ENCODE measurements around the gene ABI1. TPM values are rescaled to one million over a fixed set of nuclear protein-coding genes. Genes with fewer than 3 reads are reported as not detected.

ABI1 gene
- total and polyA plus RNA-seq, 2 donors (not counting 3 experiments of a cell fraction or from before 2014, with no cell fraction given), result 58.8 to 59.1 TPM

GRCh38 chr10:26810435-26811026, 50.2 kb downstream of the ABI1 start:
- DNase-seq (ENCODE audit: low read depth, low spot score) (no peak), FAIRE-seq (no peak)
- H4K20me1 ChIP-seq (replicated peaks; ENCODE audit: control insufficient read depth, extremely low read depth, insufficient read depth, low read length), result peaks cover 7% of the 10 kb centered on the region
- H3K4me3 ChIP-seq (replicated peaks in 1 of 3; ENCODE audit: insufficient read depth in 1 of 3, low read depth in 1 of 3, low read length in 3 of 3), result no peak overlapping the region
- no TSS peak for BruUV-seq (replicated peaks)
- no peaks in the 10 kb centered on the region for H3K27me3 ChIP-seq (ENCODE audit: control insufficient read depth in 2 of 2, insufficient read depth in 2 of 2, low read length in 2 of 2)
- no peak overlapping the region for H2AFZ ChIP-seq (ENCODE audit: low read depth, low read length)
- H3K4me1 ChIP-seq (ENCODE audit: control insufficient read depth, extremely low read depth, insufficient read depth, low read length), result no peaks in the 10 kb centered on the region
- H3K9me1 ChIP-seq (replicated peaks; ENCODE audit: control insufficient read depth, extremely low read depth, insufficient read depth, low read length), result no peaks in the 10 kb centered on the region
- intact Hi-C loops (cut with micrococcal nuclease), result no loop called here
- no peaks in the 10 kb centered on the region for H3K36me3 ChIP-seq (ENCODE audit: control insufficient read depth in 2 of 2, extremely low read depth in 1 of 2, insufficient read depth in 2 of 2, low read length in 2 of 2)
- POLR2A ChIA-PET, result no interaction called here
- no peaks in the 10 kb centered on the region for H3K9me3 ChIP-seq (replicated peaks; ENCODE audit: control insufficient read depth, insufficient read depth, low read length)
- TF ChIP-seq FOS (IDR thresholded peaks at IDR 0.05; ENCODE audit: borderline replicate concordance, insufficient read depth, low read length), result no peak
- TF ChIP-seq EZH2 (IDR thresholded peaks at IDR 0.05; ENCODE audit: borderline replicate concordance, low read depth, low read length, severe bottlenecking), result no peak
- no peak for TF ChIP-seq GATA2 (IDR thresholded peaks at IDR 0.05; ENCODE audit: insufficient read depth, insufficient read length, low read depth, low read length)
- no peak for TF ChIP-seq MYC (IDR thresholded peaks at IDR 0.05; ENCODE audit: low read depth, low read length)
- TF ChIP-seq, protein P1, sequence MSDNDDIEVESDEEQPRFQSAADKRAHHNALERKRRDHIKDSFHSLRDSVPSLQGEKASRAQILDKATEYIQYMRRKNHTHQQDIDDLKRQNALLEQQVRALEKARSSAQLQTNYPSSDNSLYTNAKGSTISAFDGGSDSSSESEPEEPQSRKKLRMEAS (IDR thresholded peaks at IDR 0.05; ENCODE audit: insufficient read depth, insufficient read length), result no peak
- no peak for TF ChIP-seq JUN (IDR thresholded peaks at IDR 0.05; ENCODE audit: borderline replicate concordance, insufficient read depth, insufficient read length, low read depth)
- TF ChIP-seq CTCF (IDR thresholded peaks at IDR 0.05; ENCODE audit: extremely low read depth in 1 of 2, insufficient read depth in 1 of 2, low read depth in 1 of 2, low read length in 2 of 2), result no peak
- TF ChIP-seq POLR2AphosphoS5 (IDR thresholded peaks at IDR 0.05; ENCODE audit: insufficient read depth, low read depth, low read length), result no peak
- TF ChIP-seq POLR2A (IDR thresholded peaks at IDR 0.05; ENCODE audit: low read depth, low read length), result no peak
- H3K9ac ChIP-seq (replicated peaks; ENCODE audit: extremely low read depth, insufficient read depth, low read length), result no peak overlapping the region
- no peak overlapping the region for H3K27ac ChIP-seq (ENCODE audit: insufficient read depth, low read depth, low read length)
- dilution Hi-C loops (cut with MboI; ENCODE audit: extremely low pct_ligation_motif_present, low sequenced_read_pairs), result no loop called here
- H3K79me2 ChIP-seq (ENCODE audit: control insufficient read depth, insufficient read depth, low read length), result peaks cover 65% of the 10 kb centered on the region
- H3K4me2 ChIP-seq (ENCODE audit: insufficient read depth, low read length), result no peak overlapping the region
- CTCF ChIA-PET, result interaction anchor here (1.0 to 1.2 kb wide), 2 partner anchors 11 to 85 kb away, joined by 3 to 4 read pairs; no protein-coding TSS in a partner anchor
